Measurements from ENCODE around the gene ITGA1.
A peak's percentile ranks its signal among the peaks of the same experiment; 100 is the strongest.

The ITGA1 gene

GRCh38 chr5:52789851-52790250 lies 2.1 kb downstream of the ITGA1 start:
- TF ChIP-seq ZNF335 (tag by site-specific recombination; conservative IDR thresholded peaks at IDR 0.05), result no peak
- no peak for TF ChIP-seq GLI2 (tag by site-specific recombination; IDR thresholded peaks at IDR 0.05; ENCODE audit: borderline replicate concordance, low read depth)
- no peak for TF ChIP-seq ZNF174 (tag by site-specific recombination; IDR thresholded peaks at IDR 0.05)
- no peak for TF ChIP-seq ZNF214 (tag by site-specific recombination; IDR thresholded peaks at IDR 0.05; ENCODE audit: borderline replicate concordance)

GRCh38 chr5:52791366-52791765 lies 3.6 kb downstream of the ITGA1 start:
- CTCF ChIA-PET, result interaction anchor here (0.9 to 1.1 kb wide), 3 partner anchors 8 to 98 kb away, joined by 3 read pairs; no protein-coding TSS in a partner anchor
- Histone ChIP-seq H3K4me3 (ENCODE audit: low read depth, low read length) (no peak overlapping the region), H3K36me3 (ENCODE audit: control insufficient read depth in 2 of 2, insufficient read depth in 1 of 2, low read length in 2 of 2) (no peaks in the 10 kb centered on the region), H3K9me3 (ENCODE audit: control insufficient read depth, insufficient read depth, low read depth, low read length) (no peaks in the 10 kb centered on the region), H3K4me1 (ENCODE audit: control insufficient read depth, insufficient read depth, low read length) (0 out of 2 replicates have a peak, but pooled peaks cover 2% of the 10 kb centered on the region), H3K27ac (ENCODE audit: extremely low read depth, low read depth, low read length) (no peak overlapping the region)
- POLR2A ChIA-PET, result interaction anchor here (5.2 kb wide), 1 partner anchor 9 kb away, joined by 57 read pairs; no protein-coding TSS in a partner anchor
- TF ChIP-seq GFI1B (tag by site-specific recombination; IDR thresholded peaks at IDR 0.05), result no peak
- TF ChIP-seq KLF17 (tag by site-specific recombination; IDR thresholded peaks at IDR 0.05), result peak; percentile 12; the same call in 1 of the 2 replicates
- TF ChIP-seq ZBTB20 (tag by site-specific recombination; IDR thresholded peaks at IDR 0.05), result no peak
- no peak for TF ChIP-seq BCL11A (tag by site-specific recombination; IDR thresholded peaks at IDR 0.05; ENCODE audit: low read depth)
- no peak for TF ChIP-seq GLIS2 (tag by site-specific recombination; IDR thresholded peaks at IDR 0.05)
- TF ChIP-seq WT1 (tag by site-specific recombination; IDR thresholded peaks at IDR 0.05), result 0 out of 2 replicates have a peak, but pooled peaks have one; percentile 36
- TF ChIP-seq INSM2 (tag by site-specific recombination; IDR thresholded peaks at IDR 0.05), result no peak
- TF ChIP-seq ZBTB11 (tag by site-specific recombination; conservative IDR thresholded peaks at IDR 0.05; ENCODE audit: low read depth), result no peak
- TF ChIP-seq ZNF211 (tag by site-specific recombination; IDR thresholded peaks at IDR 0.05; ENCODE audit: low read depth), result no peak
- TF ChIP-seq REST (tag by site-specific recombination; IDR thresholded peaks at IDR 0.05), result no peak
- TF ChIP-seq ZNF2 (tag by site-specific recombination; IDR thresholded peaks at IDR 0.05), result no peak
- TF ChIP-seq PRDM10 (tag by site-specific recombination; IDR thresholded peaks at IDR 0.05), result 0 out of 2 replicates have a peak, but pooled peaks have one; percentile 14
- TF ChIP-seq ZBTB17 (tag by site-specific recombination; IDR thresholded peaks at IDR 0.05), result no peak
- TF ChIP-seq HOXC10 (CRISPR knock-in tag; IDR thresholded peaks at IDR 0.05), result no peak
- TF ChIP-seq ZNF121 (tag by site-specific recombination; IDR thresholded peaks at IDR 0.05), result no peak
- no peak for TF ChIP-seq ZNF488 (tag by site-specific recombination; IDR thresholded peaks at IDR 0.05)

More at GRCh38 chr5:52789851-52790250, 2.1 kb downstream of the ITGA1 start:
- ChIA-PET CTCF (interaction anchor here (4.2 kb wide), 1 partner anchor 10 kb away, joined by 20 read pairs; no protein-coding TSS in a partner anchor), POLR2A (interaction anchor here (5.2 kb wide), 1 partner anchor 11 kb away, joined by 57 read pairs; no protein-coding TSS in a partner anchor)
- Histone ChIP-seq H3K4me3 (ENCODE audit: low read depth, low read length) (peak overlapping the region; percentile 77; the same call in 1 of the 2 replicates), H3K4me1 (ENCODE audit: control insufficient read depth, insufficient read depth, low read length) (0 out of 2 replicates have a peak, but pooled peaks cover 2% of the 10 kb centered on the region), H3K36me3 (ENCODE audit: control insufficient read depth in 2 of 2, insufficient read depth in 1 of 2, low read length in 2 of 2) (no peaks in the 10 kb centered on the region), H3K9me3 (ENCODE audit: control insufficient read depth, insufficient read depth, low read depth, low read length) (no peaks in the 10 kb centered on the region), H3K27ac (ENCODE audit: extremely low read depth, low read depth, low read length) (no peak overlapping the region)
